ENCODE data around the gene TNS3. TPM values are rescaled to one million over a fixed set of nuclear protein-coding genes. Genes with fewer than 3 reads are reported as not detected.

TNS3 gene
- total and polyA plus RNA-seq, 2 donors (not counting 3 experiments of a cell fraction or from before 2014, with no cell fraction given) = 10.4 to 45.1 TPM

DNA sequence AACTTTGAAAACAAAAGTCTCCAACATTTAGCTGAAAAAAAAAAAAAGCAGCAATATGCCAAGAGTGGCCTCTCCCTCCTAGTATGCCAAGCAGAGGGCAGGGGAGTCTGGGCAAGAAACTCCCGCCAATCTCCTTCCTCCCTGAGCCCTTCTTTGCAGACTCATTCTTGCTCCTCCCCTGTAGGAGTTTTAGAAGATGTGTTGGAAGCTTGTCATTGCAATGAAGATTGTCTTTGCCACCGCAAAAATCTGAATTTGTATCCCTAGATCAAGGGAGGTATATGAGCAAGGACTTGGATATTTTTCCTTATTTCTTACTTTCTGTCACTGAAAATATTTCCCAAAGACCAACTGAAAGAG is 2.6 kb upstream of the TNS3 start:
- Histone ChIP-seq H3K4me1 (ENCODE audit: control insufficient read depth, extremely low read depth, insufficient read depth, low read length) (peaks cover 9% of the 10 kb centered on the region), H2AFZ (ENCODE audit: low read depth, low read length) (no peak overlapping the region), H3K79me2 (ENCODE audit: control insufficient read depth, insufficient read depth, low read length) (no peaks in the 10 kb centered on the region), H4K20me1 (replicated peaks; ENCODE audit: control insufficient read depth, extremely low read depth, insufficient read depth, low read length) (no peaks in the 10 kb centered on the region), H3K9me3 (replicated peaks; ENCODE audit: control insufficient read depth, insufficient read depth, low read length) (no peaks in the 10 kb centered on the region), H3K9me1 (replicated peaks; ENCODE audit: control insufficient read depth, extremely low read depth, insufficient read depth, low read length) (no peaks in the 10 kb centered on the region), H3K9ac (replicated peaks; ENCODE audit: extremely low read depth, insufficient read depth, low read length) (no peak overlapping the region), H3K4me3 (replicated peaks in 1 of 3; ENCODE audit: insufficient read depth in 1 of 3, low read depth in 1 of 3, low read length in 3 of 3) (no peak overlapping the region), H3K4me2 (ENCODE audit: insufficient read depth, low read length) (no peak overlapping the region), H3K36me3 (ENCODE audit: control insufficient read depth in 2 of 2, extremely low read depth in 1 of 2, insufficient read depth in 2 of 2, low read length in 2 of 2) (no peaks in the 10 kb centered on the region), H3K27ac (ENCODE audit: insufficient read depth, low read depth, low read length) (no peak overlapping the region), H3K27me3 (ENCODE audit: control insufficient read depth in 2 of 2, insufficient read depth in 2 of 2, low read length in 2 of 2) (peaks cover 6 to 8% of the 10 kb centered on the region in 2 experiments)
- TF ChIP-seq FOS (IDR thresholded peaks at IDR 0.05; ENCODE audit: borderline replicate concordance, insufficient read depth, low read length) (no peak), EZH2 (IDR thresholded peaks at IDR 0.05; ENCODE audit: borderline replicate concordance, low read depth, low read length, severe bottlenecking) (no peak), MAX (IDR thresholded peaks at IDR 0.05; ENCODE audit: insufficient read depth, insufficient read length) (no peak), MYC (IDR thresholded peaks at IDR 0.05; ENCODE audit: low read depth, low read length) (no peak), JUN (IDR thresholded peaks at IDR 0.05; ENCODE audit: borderline replicate concordance, insufficient read depth, insufficient read length, low read depth) (no peak), POLR2A (IDR thresholded peaks at IDR 0.05; ENCODE audit: low read depth, low read length) (no peak), GATA2 (IDR thresholded peaks at IDR 0.05; ENCODE audit: insufficient read depth, insufficient read length, low read depth, low read length) (no peak), POLR2AphosphoS5 (IDR thresholded peaks at IDR 0.05; ENCODE audit: insufficient read depth, low read depth, low read length) (no peak)
- TF ChIP-seq, protein P1, sequence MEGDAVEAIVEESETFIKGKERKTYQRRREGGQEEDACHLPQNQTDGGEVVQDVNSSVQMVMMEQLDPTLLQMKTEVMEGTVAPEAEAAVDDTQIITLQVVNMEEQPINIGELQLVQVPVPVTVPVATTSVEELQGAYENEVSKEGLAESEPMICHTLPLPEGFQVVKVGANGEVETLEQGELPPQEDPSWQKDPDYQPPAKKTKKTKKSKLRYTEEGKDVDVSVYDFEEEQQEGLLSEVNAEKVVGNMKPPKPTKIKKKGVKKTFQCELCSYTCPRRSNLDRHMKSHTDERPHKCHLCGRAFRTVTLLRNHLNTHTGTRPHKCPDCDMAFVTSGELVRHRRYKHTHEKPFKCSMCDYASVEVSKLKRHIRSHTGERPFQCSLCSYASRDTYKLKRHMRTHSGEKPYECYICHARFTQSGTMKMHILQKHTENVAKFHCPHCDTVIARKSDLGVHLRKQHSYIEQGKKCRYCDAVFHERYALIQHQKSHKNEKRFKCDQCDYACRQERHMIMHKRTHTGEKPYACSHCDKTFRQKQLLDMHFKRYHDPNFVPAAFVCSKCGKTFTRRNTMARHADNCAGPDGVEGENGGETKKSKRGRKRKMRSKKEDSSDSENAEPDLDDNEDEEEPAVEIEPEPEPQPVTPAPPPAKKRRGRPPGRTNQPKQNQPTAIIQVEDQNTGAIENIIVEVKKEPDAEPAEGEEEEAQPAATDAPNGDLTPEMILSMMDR (IDR thresholded peaks at IDR 0.05; ENCODE audit: extremely low read depth in 1 of 2, insufficient read depth in 1 of 2, low read depth in 1 of 2, low read length in 2 of 2) = no peak
- dilution Hi-C loops (cut with MboI; ENCODE audit: extremely low pct_ligation_motif_present, low sequenced_read_pairs) (no loop called here), intact Hi-C loops (cut with micrococcal nuclease) (loop anchor here (10.0 kb wide), 1 partner anchor 320 kb away; no protein-coding TSS in a partner anchor)
- FAIRE-seq = no peak
- DNase-seq (ENCODE audit: low read depth, low spot score) = no peak
- ChIA-PET POLR2A (interaction anchor here (0.6 kb wide), 1 partner anchor 32 kb away, joined by 3 read pairs; no protein-coding TSS in a partner anchor), CTCF (interaction anchor here (0.9 to 2.0 kb wide), 2 partner anchors 149 to 318 kb away, joined by 3 to 7 read pairs; no protein-coding TSS in a partner anchor)
- no TSS peak for BruUV-seq (replicated peaks)

Data from endothelial cell of umbilical vein (primary cell).